GM19463 (cell line): Measurements from ENCODE around the gene FOXO4.
A peak's percentile ranks its signal among the peaks of the same experiment; 100 is the strongest.
"Not testable (repeated sequence)": the region's sequence is repeated elsewhere in the genome, so short reads cannot be mapped to it uniquely, and the experiment has no call there.

Experiments
- ATAC-seq: cut with Tn5 transposase; IDR thresholded peaks from one replicate; pipeline ENCODE4 v1.9.1; 2021; ENCODE audit warnings: mild to moderate bottlenecking, moderate library complexity; ENCODE audit not compliant: unreplicated experiment

The FOXO4 gene, protein sequence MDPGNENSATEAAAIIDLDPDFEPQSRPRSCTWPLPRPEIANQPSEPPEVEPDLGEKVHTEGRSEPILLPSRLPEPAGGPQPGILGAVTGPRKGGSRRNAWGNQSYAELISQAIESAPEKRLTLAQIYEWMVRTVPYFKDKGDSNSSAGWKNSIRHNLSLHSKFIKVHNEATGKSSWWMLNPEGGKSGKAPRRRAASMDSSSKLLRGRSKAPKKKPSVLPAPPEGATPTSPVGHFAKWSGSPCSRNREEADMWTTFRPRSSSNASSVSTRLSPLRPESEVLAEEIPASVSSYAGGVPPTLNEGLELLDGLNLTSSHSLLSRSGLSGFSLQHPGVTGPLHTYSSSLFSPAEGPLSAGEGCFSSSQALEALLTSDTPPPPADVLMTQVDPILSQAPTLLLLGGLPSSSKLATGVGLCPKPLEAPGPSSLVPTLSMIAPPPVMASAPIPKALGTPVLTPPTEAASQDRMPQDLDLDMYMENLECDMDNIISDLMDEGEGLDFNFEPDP

DNA sequence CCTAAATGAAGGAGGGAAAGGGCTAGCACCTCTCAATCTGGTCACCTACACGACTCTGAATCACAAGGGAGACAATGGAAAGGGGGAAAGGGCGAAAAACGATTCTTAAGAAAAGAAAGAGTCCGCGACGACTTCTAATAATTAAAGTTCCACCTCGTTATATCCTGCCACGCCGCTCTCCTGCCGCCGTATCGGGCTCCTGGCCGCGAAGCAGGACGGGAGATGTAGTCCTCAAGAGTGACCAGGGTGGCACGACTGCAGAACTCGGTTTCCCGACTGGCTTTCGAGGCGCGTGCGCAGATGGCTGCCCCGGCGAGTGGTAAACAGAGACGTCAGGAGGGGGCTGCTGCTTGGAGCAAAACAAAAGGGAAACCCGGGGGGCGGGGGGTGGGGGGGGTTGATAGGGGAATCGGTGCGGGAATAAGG, at the start of gene FOXO4:
Gene FOXO4, plus strand, starts transcription at position 297 of the 426 bp plus-strand sequence. CDS start 678 bp downstream, outside the sequence.
- peak; percentile 93 for ATAC-seq

DNA sequence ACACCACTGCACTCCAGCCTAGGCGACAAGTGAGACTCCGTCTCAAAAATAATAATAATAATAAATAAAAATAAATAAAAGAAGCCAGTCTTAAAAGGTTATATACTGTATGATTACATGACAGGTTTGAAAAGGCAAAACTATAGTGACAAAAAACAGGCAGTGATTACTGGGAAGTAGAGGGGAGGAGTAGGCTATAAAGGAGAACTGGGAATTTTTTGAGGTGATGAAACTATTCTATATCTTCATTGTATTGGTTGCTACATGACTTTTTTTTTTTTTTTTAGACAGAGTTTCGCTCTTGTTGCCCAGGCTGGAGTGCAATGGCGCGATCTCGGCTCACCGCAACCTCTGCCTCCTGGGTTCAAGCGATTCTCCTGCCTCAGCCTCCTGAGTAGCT, 47.8 kb upstream of the FOXO4 start:
- ATAC-seq = not testable (repeated sequence)

- no peak for ATAC-seq
Observed at GRCh38 chrX:71052721-71053120, 42.9 kb upstream of the FOXO4 start.

GRCh38 chrX:71053217-71053621, 42.4 kb upstream of the FOXO4 start:
- ATAC-seq = no peak

DNA sequence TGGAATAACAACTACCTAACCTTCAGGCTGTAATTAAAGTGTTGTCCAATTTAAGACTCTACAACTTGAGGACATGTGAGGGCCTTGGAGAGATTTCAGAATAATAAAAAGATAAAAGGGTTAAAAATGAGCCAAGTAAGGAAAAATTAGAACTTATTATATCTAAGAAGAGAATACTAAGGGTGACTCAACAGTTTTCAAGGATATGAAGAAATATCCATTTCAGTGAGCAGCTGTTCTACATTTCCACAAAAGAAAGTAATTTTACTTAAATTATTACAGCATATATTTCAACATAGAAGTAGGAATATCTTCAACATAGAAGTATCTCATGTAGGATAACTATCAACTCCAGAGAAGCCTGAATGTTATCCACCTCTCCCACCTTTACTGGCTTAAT, 38.8 kb upstream of the FOXO4 start:
- ATAC-seq = no peak

DNA sequence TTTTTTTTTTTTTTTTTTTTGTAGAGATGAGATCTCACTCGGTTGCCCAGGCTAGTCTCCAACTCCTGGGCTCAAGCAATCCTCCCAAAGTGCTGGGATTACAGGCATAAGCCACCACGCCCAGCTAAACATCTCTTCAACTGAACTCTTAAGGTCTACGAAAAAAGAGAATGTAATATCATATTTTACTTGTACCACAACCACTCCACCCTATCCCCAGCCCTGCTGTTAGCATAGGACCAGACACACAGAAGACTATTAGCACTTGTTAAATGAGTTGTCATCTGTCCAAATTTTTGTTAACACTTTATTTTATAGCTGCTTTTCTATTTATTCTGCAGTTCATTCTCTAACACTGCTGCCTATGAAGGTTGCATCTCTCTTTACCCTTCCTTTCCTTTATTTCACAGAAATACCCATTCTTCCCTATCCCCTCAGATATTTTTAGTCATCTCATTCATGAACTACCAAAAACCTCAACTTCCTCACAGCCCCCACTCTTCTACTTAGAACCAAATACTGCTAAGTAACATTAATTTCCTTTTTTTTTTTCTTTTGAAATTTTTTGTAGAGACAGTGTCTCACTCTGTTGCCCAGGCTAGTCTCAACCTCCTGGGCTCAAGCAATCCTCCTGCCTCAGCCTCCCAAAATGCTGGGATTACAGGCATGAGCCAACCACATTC, 37.7 kb upstream of the FOXO4 start:
- ATAC-seq = no peak

- no peak for ATAC-seq
Observed at GRCh38 chrX:71060127-71060526, 35.5 kb upstream of the FOXO4 start.

GRCh38 chrX:71067089-71067488, 28.6 kb upstream of the FOXO4 start:
- no peak for ATAC-seq

GRCh38 chrX:71067712-71068043, 28.0 kb upstream of the FOXO4 start:
- no peak for ATAC-seq

GRCh38 chrX:71068044-71068918, 27.4 kb upstream of the FOXO4 start, which contains the start of gene SNX12:
Gene SNX12, minus strand, starts transcription at chrX:71068334. Its CDS starts 28 bp downstream, at chrX:71068306.
- ATAC-seq = peak; percentile 94

GRCh38 chrX:71070531-71070930, 25.1 kb upstream of the FOXO4 start:
- no peak for ATAC-seq

DNA sequence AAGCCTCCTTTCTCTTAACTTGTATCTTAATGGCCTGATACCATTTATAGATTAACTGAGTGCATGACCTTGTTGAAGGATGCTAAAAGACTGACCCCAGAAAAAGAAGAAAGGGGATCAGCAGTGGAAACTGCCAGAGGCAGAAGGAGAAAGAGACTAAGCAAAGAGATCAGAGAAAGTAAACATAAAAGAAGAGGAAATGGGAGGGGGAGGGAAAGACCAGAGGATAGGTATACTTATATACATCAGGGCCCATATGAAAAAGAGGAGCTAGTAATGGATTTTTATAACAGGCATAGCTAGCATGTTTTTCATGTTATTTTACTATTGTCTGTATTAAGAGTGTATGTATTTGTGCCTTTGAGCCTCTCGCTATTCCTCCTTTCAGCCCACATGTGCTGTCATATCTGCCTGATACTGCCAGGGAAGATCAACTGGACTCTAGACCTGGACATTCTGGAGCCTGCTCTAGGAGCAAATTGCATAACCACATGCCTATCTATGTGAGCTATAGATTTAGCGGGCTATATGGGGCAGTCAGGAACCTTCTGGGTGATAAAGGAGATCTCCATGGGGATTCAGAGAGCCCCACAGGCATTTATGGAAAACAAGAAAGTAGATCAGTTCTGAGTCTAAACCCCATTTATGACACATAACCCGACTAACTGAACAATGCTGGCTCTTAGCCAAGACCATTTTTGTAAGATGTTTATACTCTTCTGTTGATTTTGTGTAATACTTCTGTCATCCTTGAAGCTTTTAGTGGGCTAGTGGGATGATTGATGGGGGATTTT, 14.1 kb upstream of the FOXO4 start:
- ATAC-seq = no peak

- no peak for ATAC-seq
Observed at GRCh38 chrX:71082124-71082647, 13.5 kb upstream of the FOXO4 start.

GRCh38 chrX:71082822-71083221, 12.8 kb upstream of the FOXO4 start:
- ATAC-seq = no peak

- ATAC-seq = no peak
Observed at GRCh38 chrX:71085900-71086299, 9.8 kb upstream of the FOXO4 start.

GRCh38 chrX:71091263-71091662, 4.4 kb upstream of the FOXO4 start:
- ATAC-seq = no peak

DNA sequence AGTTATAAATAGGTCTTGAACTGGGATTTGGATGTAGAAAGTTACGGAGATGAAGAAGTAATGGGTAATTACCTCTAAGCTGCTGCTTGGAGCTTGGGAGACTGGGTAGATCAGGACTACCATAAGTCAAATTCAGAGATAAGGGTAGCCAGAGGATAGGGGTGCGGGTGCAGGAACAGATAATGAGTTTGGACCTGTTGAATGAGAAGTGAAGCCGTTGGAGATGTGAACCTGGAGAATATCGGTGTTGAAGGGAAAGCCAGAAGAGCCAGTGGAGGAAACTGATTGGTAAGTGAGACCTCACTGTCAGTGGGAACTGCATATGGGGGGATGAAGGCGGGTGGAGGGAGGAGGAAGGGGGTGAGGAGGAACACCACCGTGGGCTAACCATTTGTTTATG, 618 bp upstream of the FOXO4 start:
- no peak for ATAC-seq

- peak; percentile 5 for ATAC-seq
Observed at GRCh38 chrX:71095981-71096759, 519 bp downstream of the FOXO4 start.

DNA sequence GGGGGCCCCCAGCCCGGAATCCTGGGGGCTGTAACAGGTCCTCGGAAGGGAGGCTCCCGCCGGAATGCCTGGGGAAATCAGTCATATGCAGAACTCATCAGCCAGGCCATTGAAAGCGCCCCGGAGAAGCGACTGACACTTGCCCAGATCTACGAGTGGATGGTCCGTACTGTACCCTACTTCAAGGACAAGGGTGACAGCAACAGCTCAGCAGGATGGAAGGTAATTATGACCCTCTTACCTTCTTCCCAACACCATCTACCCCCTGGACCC, 1.0 kb downstream of the FOXO4 start:
- no peak for ATAC-seq

DNA sequence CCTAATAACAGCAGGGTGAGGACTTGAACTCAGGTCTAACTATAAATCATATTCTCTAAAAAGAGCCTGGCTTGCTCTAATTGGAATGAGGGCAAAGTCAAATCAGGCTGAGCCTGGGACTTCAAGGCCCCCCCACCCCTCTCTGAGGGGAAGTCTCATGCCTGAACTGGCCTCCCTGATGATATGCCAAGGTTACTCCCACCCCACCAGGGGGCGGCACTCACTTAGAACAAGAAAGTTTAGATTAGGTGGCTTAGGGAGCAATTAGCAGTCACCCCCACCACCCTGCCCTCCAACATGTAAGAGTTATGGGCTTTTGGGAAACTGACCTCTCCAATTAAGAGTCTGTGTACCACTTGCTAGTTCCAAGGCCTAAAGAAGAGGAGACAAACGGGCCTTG, 2.7 kb downstream of the FOXO4 start:
- ATAC-seq = peak; percentile 40
